ENCODE measurements around the gene ACACA. TPM values are rescaled to one million over a fixed set of nuclear protein-coding genes. Genes with fewer than 3 reads are reported as not detected.
"Not testable (repeated sequence)": the region's sequence is repeated elsewhere in the genome, so short reads cannot be mapped to it uniquely, and the experiment has no call there.

ACACA gene
- total RNA-seq, 4 donors from 2014 or later: 47.9 to 56.2 (median 51.4) TPM

DNA sequence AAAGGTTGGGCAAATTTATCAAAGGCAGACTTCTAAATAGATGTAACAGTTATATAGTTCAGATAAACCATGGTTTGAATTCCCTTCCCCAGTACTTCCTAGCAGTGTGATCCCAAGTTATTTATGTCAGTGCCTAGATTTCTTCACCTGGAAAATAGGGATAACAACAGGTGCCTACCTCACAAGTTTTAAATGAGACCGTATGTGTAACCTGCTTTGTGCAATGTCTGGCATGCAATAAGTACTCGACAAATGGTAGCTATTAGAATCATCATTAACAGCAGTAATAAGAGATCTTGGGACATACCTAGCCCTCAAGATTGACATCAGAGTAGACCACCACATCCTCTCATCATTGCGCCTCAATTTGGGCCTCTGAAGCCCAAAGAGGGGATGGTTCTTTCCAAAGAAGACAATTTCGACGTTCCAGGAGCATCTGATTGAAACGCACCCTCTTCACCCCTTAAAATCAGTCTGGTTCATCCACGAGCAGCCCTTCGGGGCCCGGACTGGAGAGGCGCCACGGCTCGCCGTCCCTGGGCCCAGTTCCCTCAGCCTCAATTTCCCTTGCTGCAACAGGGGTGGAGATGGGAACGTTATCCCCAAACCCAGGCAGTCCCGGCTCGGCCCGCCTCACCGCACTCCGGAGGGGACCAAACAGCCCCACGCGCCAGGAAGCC, 541 bp downstream of the ACACA start:
- peak overlapping the region; percentile 95 for H3K27ac ChIP-seq
- no peaks in the 10 kb centered on the region for H3K27me3 ChIP-seq
- peak overlapping the region; percentile 74 for H3K4me3 ChIP-seq
- WGBS: 0% methylated on average over 9 of the region's 21 CpGs
- peaks cover 32% of the 10 kb centered on the region for H3K4me1 ChIP-seq
- no peak for DNase-seq (ENCODE audit: low spot score in 2 of 2)
- TF ChIP-seq EP300 (IDR thresholded peaks at IDR 0.05) (no peak), POLR2A (IDR thresholded peaks at IDR 0.05) (no peak), POLR2AphosphoS5 (IDR thresholded peaks at IDR 0.05) (no peak)
- TF ChIP-seq, protein P1, sequence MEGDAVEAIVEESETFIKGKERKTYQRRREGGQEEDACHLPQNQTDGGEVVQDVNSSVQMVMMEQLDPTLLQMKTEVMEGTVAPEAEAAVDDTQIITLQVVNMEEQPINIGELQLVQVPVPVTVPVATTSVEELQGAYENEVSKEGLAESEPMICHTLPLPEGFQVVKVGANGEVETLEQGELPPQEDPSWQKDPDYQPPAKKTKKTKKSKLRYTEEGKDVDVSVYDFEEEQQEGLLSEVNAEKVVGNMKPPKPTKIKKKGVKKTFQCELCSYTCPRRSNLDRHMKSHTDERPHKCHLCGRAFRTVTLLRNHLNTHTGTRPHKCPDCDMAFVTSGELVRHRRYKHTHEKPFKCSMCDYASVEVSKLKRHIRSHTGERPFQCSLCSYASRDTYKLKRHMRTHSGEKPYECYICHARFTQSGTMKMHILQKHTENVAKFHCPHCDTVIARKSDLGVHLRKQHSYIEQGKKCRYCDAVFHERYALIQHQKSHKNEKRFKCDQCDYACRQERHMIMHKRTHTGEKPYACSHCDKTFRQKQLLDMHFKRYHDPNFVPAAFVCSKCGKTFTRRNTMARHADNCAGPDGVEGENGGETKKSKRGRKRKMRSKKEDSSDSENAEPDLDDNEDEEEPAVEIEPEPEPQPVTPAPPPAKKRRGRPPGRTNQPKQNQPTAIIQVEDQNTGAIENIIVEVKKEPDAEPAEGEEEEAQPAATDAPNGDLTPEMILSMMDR (IDR thresholded peaks at IDR 0.05): no peak
- H3K9me3 ChIP-seq: no peaks in the 10 kb centered on the region
- peaks cover under 1% of the 10 kb centered on the region for H3K36me3 ChIP-seq

DNA sequence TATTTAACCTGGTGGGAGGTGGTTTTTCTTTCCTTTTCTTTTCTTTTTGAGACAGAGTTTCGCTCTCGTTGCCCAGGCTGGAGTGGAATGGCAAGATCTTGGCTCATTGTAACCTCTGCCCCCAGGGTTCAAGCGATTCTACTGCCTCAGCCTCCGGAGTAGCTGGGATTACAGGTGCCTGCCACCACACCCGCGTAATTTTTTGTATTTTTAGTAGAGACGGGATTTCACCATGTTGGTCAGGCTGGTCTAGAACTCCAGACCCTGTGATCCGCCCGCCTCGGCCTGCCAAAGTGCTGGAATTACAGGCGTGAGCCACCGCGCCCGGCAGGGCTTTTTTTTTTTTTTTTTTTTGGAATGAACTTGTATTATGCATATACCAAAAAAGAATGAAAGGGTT, 1.1 kb downstream of the ACACA start:
- H3K27ac ChIP-seq; H3K9me3 ChIP-seq; H3K27me3 ChIP-seq; DNase-seq (ENCODE audit: low spot score in 2 of 2); H3K36me3 ChIP-seq: not testable (repeated sequence)
- Histone ChIP-seq H3K4me3 (peak overlapping the region; percentile 74), H3K4me1 (peaks cover 32% of the 10 kb centered on the region)
- 38% methylated on average over 14 of the region's 14 CpGs for WGBS

DNA sequence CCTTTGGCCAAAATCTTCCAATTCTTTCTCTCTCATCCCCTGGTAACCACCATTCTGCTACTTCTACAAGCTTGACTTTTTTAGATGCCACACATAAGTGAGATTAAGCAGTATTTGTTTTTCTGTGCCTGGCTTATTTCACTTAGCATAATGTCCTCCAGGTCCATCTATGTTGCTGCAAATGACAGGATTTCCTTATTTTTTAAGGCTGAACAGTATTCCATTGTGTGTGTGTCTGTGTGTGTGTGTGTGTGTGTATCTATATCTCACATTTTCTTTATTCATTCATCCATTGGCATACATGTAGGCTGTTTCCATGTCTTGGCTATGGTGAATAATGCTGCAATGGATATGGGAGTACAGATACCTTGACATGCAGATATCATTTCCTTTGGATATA, 6.1 kb downstream of the ACACA start:
- Histone ChIP-seq H3K4me1 (peaks cover 12% of the 10 kb centered on the region), H3K9me3 (no peaks in the 10 kb centered on the region), H3K27me3 (no peaks in the 10 kb centered on the region), H3K27ac (no peak overlapping the region), H3K4me3 (no peak overlapping the region), H3K36me3 (no peaks in the 10 kb centered on the region)
- no peak for DNase-seq (ENCODE audit: low spot score in 2 of 2)
- no peak for TF ChIP-seq EP300 (IDR thresholded peaks at IDR 0.05)

DNA sequence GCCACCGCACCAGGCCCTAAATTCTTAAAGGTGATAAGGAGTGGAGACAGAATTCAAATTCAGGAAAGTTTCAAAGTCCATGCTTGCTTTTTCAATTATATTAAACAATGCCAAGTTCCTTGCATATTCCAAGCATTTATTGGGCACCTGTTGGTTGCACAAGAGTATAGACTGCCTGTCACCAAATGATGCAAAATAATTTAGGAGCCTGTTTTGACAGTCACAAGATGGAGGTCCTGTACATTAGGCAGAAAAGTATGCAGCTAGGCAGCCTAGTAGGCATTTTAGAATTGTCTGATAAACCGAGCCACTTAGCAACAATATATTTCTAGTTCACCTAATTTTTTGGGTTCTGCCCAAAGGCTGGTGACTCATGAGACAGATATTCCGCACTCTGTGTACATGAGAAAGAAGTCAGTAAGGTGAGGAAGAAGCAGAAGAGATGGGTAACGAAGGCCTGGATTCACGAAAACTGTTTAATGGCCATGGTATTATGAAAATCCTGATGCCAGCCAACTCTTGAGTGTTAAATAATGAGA, 7.3 kb downstream of the ACACA start:
- Histone ChIP-seq H3K4me1 (peaks cover 2% of the 10 kb centered on the region), H3K36me3 (no peaks in the 10 kb centered on the region), H3K27ac (no peak overlapping the region), H3K27me3 (no peaks in the 10 kb centered on the region), H3K4me3 (no peak overlapping the region), H3K9me3 (no peaks in the 10 kb centered on the region)
- DNase-seq (ENCODE audit: low spot score in 2 of 2): no peak
- TF ChIP-seq, protein P1 (IDR thresholded peaks at IDR 0.05): no peak
- TF ChIP-seq EP300 (IDR thresholded peaks at IDR 0.05) (no peak), POLR2A (IDR thresholded peaks at IDR 0.05) (no peak), POLR2AphosphoS5 (IDR thresholded peaks at IDR 0.05) (no peak)
- 56% methylated on average over 5 of the region's 5 CpGs for WGBS

DNA sequence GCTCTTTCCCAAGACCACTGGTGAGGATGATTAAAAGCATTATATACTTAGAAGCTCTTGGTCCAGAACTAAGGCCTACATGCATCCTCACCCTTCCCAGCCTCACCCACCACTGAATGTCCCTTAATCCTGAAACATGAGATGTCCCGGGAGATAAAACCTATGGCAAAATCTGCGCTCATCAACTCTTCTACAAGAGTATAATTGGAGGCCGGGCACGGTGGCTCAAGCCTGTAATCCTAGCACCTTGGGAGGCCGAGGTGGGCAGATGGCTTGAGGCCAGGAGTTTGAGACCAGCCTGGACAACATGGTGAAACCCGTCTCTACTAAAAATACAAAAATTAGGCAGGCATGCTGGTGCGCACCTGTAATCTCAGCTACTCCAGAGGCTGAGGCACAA, 13.3 kb downstream of the ACACA start:
- TF ChIP-seq POLR2A (IDR thresholded peaks at IDR 0.05) (no peak), POLR2AphosphoS5 (IDR thresholded peaks at IDR 0.05) (no peak), EP300 (IDR thresholded peaks at IDR 0.05) (no peak)
- TF ChIP-seq, protein P1 (IDR thresholded peaks at IDR 0.05): no peak
- WGBS: 93% methylated on average over 7 of the region's 7 CpGs
- H3K27ac ChIP-seq: no peak overlapping the region
- H3K9me3 ChIP-seq: no peaks in the 10 kb centered on the region
- H3K27me3 ChIP-seq: no peaks in the 10 kb centered on the region
- no peaks in the 10 kb centered on the region for H3K36me3 ChIP-seq
- H3K4me3 ChIP-seq: no peak overlapping the region
- peaks cover 4% of the 10 kb centered on the region for H3K4me1 ChIP-seq
- DNase-seq (ENCODE audit: low spot score in 2 of 2): no peak

DNA sequence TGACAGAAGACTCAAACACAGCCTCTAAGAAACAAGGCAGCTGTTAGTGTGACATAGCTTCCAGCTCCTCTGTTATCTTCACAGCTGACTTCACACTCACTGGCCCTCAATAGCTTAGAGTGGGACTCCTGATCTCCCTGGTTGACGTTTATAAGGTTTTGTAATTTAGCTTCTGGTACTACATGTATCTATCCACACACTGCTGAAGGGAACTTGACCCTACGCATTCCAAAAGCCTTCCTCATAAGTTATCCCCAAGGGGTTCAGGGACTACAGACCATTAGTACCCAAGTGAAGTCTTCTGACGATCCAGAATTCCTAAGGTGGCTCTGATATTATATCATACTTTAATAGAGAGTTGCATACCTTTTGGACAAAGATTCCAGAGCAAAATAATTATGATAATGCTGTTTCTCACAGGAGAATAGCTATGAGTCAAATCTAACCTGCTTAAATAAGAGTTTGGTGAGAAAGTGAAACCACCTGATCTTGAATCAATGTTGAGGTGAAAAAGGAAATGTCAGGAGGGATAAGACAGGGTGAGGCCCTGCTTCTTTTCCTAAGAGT, 14.5 kb downstream of the ACACA start:
- Histone ChIP-seq H3K36me3 (no peaks in the 10 kb centered on the region), H3K4me3 (no peak overlapping the region), H3K4me1 (peaks cover 4% of the 10 kb centered on the region), H3K27ac (no peak overlapping the region), H3K9me3 (no peaks in the 10 kb centered on the region), H3K27me3 (no peaks in the 10 kb centered on the region)
- TF ChIP-seq POLR2A (IDR thresholded peaks at IDR 0.05) (no peak), EP300 (IDR thresholded peaks at IDR 0.05) (no peak), POLR2AphosphoS5 (IDR thresholded peaks at IDR 0.05) (no peak)
- TF ChIP-seq, protein P1 (IDR thresholded peaks at IDR 0.05): no peak
- 67% methylated on average over 3 of the region's 3 CpGs for WGBS
- DNase-seq (ENCODE audit: low spot score in 2 of 2): no peak

Measured in suprapubic skin (tissue), 4 donors.